A549 (cell line): Measurements from ENCODE around the gene ZCCHC12.

Experiments
- BHLHE40 ChIP-seq: IDR thresholded peaks from 2 replicates; pipeline ENCODE4 v1.6.1; 2012; ENCODE audit warnings: low read depth, low read length, inconsistent platforms
- CTCF ChIP-seq: fragments of >200 bp; sonication (Bioruptor Twin); formaldehyde crosslinking; IDR thresholded peaks from 3 replicates; pipeline ENCODE4 v1.5.1; 2016
- EP300 ChIP-seq, 2 experiments: fragments of >200 bp; sonication (Bioruptor Twin); formaldehyde crosslinking; IDR thresholded peaks; 2 replicates in 1 of 2; 3 replicates in 1 of 2; pipeline ENCODE4 v1.6.1; 2016 to 2017
- FOSL2 ChIP-seq, 2 experiments: fragments of 450-650 bp in 1 of 2; fragments of >200 bp in 1 of 2; sonication (Bioruptor Twin) in 1 of 2; formaldehyde crosslinking; IDR thresholded peaks; 2 replicates each; pipeline versions ENCODE4 v1.5.0 to v1.6.1; 2016 to 2020; ENCODE audit warnings: mild to moderate bottlenecking in 1 of 2, moderate library complexity in 1 of 2
- JUN ChIP-seq, 2 experiments: fragments of >200 bp; sonication (Bioruptor Twin); formaldehyde crosslinking; IDR thresholded peaks; 2 replicates in 1 of 2; 3 replicates in 1 of 2; pipeline ENCODE4 v1.6.1; 2016 to 2017
- JUNB ChIP-seq: fragments of >200 bp; sonication (Bioruptor Twin); formaldehyde crosslinking; IDR thresholded peaks from 2 replicates; pipeline ENCODE4 v1.6.1; 2016
- MAZ ChIP-seq: fragments of 150-350 bp; IDR thresholded peaks from 2 replicates; pipeline ENCODE4 v1.6.1; 2014; ENCODE audit warnings: antibody characterized with exemption, low read depth, low read length, borderline replicate concordance
- NR3C1 ChIP-seq: fragments of >200 bp; sonication (Bioruptor Twin); formaldehyde crosslinking; IDR thresholded peaks from 3 replicates; pipeline ENCODE4 v1.6.1; 2017
- POLR2A ChIP-seq: IDR thresholded peaks from 2 replicates; pipeline ENCODE4 v1.6.1; 2012; ENCODE audit warnings: mild to moderate bottlenecking, low read length
- POLR2AphosphoS2 ChIP-seq: conservative IDR thresholded peaks from 2 replicates; pipeline ENCODE4 v1.6.1; 2012; ENCODE audit warnings: low read length, improper control_type of control experiment, inconsistent platforms
- REST ChIP-seq: fragments of 200-600 bp; sonication (generic); IDR thresholded peaks from 2 replicates; pipeline ENCODE4 v1.6.1; 2016; ENCODE audit warnings: antibody characterized with exemption, mild to moderate bottlenecking, moderate library complexity
- RFX5 ChIP-seq: fragments of 450-650 bp; IDR thresholded peaks from 2 replicates; pipeline ENCODE4 v1.7.1; 2014; ENCODE audit warnings: antibody characterized with exemption, mild to moderate bottlenecking, moderate library complexity

GRCh38 chrX:118780911-118781310 lies 42.7 kb upstream of the ZCCHC12 start:
- TF ChIP-seq BHLHE40 (no peak), JUN (IDR thresholded peaks at IDR 0.05) (no peak), EP300 (IDR thresholded peaks at IDR 0.05) (no peak), MAZ (no peak), FOSL2 (IDR thresholded peaks at IDR 0.05) (no peak), FOSL2 (CRISPR knock-in tag; IDR thresholded peaks at IDR 0.05) (no peak), CTCF (no peak), POLR2A (no peak), POLR2AphosphoS2 (no peak), JUNB (no peak), REST (no peak), NR3C1 (no peak), RFX5 (no peak)
